Mesendoderm (in vitro differentiated cells): ENCODE results near the gene LIPT1.
A peak's percentile ranks its signal among the peaks of the same experiment; 100 is the strongest.

Experiments
- DNase-seq: peaks from one replicate; pipeline ENCODE4 v3.0.0; 2013
- H2AK5ac ChIP-seq: 2 replicates; pipeline ENCODE4 v1.6.1; 2013; ENCODE audit warnings: low read length, inconsistent platforms
- H2BK120ac ChIP-seq: 2 replicates; pipeline ENCODE4 v1.6.1; 2013; ENCODE audit warnings: low read depth, mild to moderate bottlenecking, low read length, moderate library complexity, mixed read lengths
- H2BK15ac ChIP-seq: replicated peaks from 2 replicates; pipeline ENCODE4 v1.6.1; 2013; ENCODE audit warnings: low read depth, mild to moderate bottlenecking, moderate library complexity
- H2BK5ac ChIP-seq: 2 replicates; pipeline ENCODE4 v1.6.1; 2013; ENCODE audit warnings: low read length, inconsistent platforms
- H3K18ac ChIP-seq: 2 replicates; pipeline ENCODE4 v1.6.1; 2013; ENCODE audit warnings: mild to moderate bottlenecking, low read length, mixed read lengths
- H3K23ac ChIP-seq: one replicate; pipeline ENCODE4 v1.6.1; 2013; ENCODE audit warnings: low read length
- H3K27ac ChIP-seq: 2 replicates; pipeline ENCODE4 v1.5.1; 2013; ENCODE audit warnings: low read depth, mild to moderate bottlenecking, inconsistent platforms, low read length, moderate library complexity
- H3K27me3 ChIP-seq: 2 replicates; pipeline ENCODE4 v1.6.1; 2013; ENCODE audit warnings: low read length, control low read depth, mild to moderate bottlenecking, inconsistent platforms; ENCODE audit not compliant: insufficient read depth, poor library complexity
- H3K36me3 ChIP-seq: 2 replicates; pipeline ENCODE4 v1.6.1; 2013; ENCODE audit warnings: low read length, inconsistent platforms; ENCODE audit not compliant: control insufficient read depth, insufficient read depth
- H3K4ac ChIP-seq: one replicate; pipeline ENCODE4 v1.6.1; 2013; ENCODE audit warnings: low read depth, mild to moderate bottlenecking, low read length, moderate library complexity
- H3K4me1 ChIP-seq: 2 replicates; pipeline ENCODE4 v1.6.1; 2013; ENCODE audit warnings: low read depth, low read length, inconsistent platforms; ENCODE audit not compliant: control insufficient read depth
- H3K4me2 ChIP-seq: 2 replicates; pipeline ENCODE4 v1.6.1; 2013; ENCODE audit warnings: low read length
- H3K4me3 ChIP-seq: 2 replicates; pipeline ENCODE4 v1.5.1; 2013; ENCODE audit warnings: mild to moderate bottlenecking, low read length
- H3K56ac ChIP-seq: one replicate; pipeline ENCODE4 v1.6.1; 2013; ENCODE audit warnings: low read length
- H3K79me1 ChIP-seq: 2 replicates; pipeline ENCODE4 v1.6.1; 2013; ENCODE audit warnings: low read length, inconsistent platforms
- H3K79me2 ChIP-seq: 2 replicates; pipeline ENCODE4 v1.6.1; 2013; ENCODE audit warnings: mild to moderate bottlenecking, low read length; ENCODE audit not compliant: control insufficient read depth, insufficient read depth
- H3K9ac ChIP-seq: 2 replicates; pipeline ENCODE4 v1.6.1; 2013; ENCODE audit warnings: low read length, inconsistent platforms
- H4K5ac ChIP-seq: one replicate; pipeline ENCODE4 v1.6.1; 2013; ENCODE audit warnings: low read length
- H4K8ac ChIP-seq: one replicate; pipeline ENCODE4 v1.6.1; 2013; ENCODE audit warnings: low read depth, mild to moderate bottlenecking, control low read depth, low read length, moderate library complexity
- WGBS: extraction: QIAGEN DNeasy Blood & Tissue Kit; methylation state at CpG from one replicate; pipeline ENCODE4 v1.1.7; 2013; ENCODE audit warnings: low lambda C conversion rate, missing lambda C conversion rate; ENCODE audit not compliant: insufficient coverage; ENCODE audit errors: extremely low coverage; 5-methylcytosine and 5-hydroxymethylcytosine counted together

The LIPT1 gene

DNA sequence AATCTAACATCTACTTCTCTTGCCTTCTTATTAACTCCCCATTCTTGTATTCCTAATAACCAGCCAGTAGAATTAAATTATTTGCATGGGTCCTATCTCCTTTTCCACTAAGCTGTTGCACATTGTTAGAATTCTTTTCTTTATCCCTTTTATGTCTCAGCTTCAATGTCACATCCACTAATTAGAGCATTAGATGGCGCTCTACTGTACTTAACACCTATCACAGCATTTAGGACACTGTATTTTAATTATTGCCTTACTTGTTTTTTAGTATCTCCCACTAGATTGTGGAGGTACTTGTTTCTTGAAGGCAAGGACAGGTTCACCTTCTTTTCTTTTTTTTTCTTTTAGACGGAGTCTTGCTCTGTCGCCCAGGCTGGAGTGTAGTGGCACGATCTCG is 3.8 kb downstream of the LIPT1 start:
- Histone ChIP-seq H2BK5ac (no peak overlapping the region), H3K56ac (no peak overlapping the region), H3K27me3 (no peaks in the 10 kb centered on the region), H3K4me2 (no peak overlapping the region), H3K79me1 (peaks cover 3% of the 10 kb centered on the region), H3K4me1 (peaks cover 5% of the 10 kb centered on the region), H2AK5ac (no peak overlapping the region), H4K8ac (no peak overlapping the region), H3K9ac (no peak overlapping the region), H2BK120ac (no peak overlapping the region), H4K5ac (no peak overlapping the region), H3K18ac (no peak overlapping the region), H3K36me3 (no peaks in the 10 kb centered on the region), H3K23ac (no peak overlapping the region), H3K4ac (no peak overlapping the region), H3K27ac (no peak overlapping the region), H3K4me3 (no peak overlapping the region), H3K79me2 (no peaks in the 10 kb centered on the region), H2BK15ac (no peak overlapping the region)
- WGBS: no CpG with 5 or more reads among the region's 5 CpGs
- DNase-seq: peak; percentile 33

GRCh38 chr2:99159594-99159993 is 4.8 kb downstream of the LIPT1 start:
- Histone ChIP-seq H3K9ac (no peak overlapping the region), H2BK5ac (no peak overlapping the region), H3K79me2 (no peaks in the 10 kb centered on the region), H3K56ac (no peak overlapping the region), H4K8ac (no peak overlapping the region), H4K5ac (no peak overlapping the region), H2AK5ac (no peak overlapping the region), H3K4me2 (no peak overlapping the region), H3K4me1 (peaks cover 5% of the 10 kb centered on the region), H3K36me3 (no peaks in the 10 kb centered on the region), H3K4ac (no peak overlapping the region), H2BK120ac (no peak overlapping the region), H3K4me3 (no peak overlapping the region), H3K27me3 (no peaks in the 10 kb centered on the region), H3K27ac (no peak overlapping the region), H3K79me1 (peaks cover 3% of the 10 kb centered on the region), H3K23ac (no peak overlapping the region), H3K18ac (no peak overlapping the region), H2BK15ac (no peak overlapping the region)
- DNase-seq: no peak
- WGBS: no CpG with 5 or more reads among the region's 4 CpGs

DNA sequence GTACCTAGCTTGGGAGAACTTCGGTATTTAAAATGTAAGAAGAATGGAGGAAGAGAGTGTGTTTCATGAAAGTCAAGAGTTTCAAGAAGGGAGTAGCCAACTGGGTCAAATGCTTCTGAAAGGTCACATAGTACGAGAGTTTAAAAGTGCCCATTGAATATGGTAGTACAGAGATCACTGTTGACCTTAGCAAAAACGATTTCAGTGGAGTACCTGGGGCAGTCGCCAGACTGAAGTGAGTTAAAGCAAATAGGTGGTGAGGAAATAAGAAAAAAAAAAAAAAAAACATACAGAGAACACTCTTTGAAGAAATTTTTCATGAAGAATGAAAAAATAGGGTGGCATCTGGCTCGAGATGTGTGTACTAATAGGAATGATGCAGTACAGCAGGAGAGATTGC is 11.5 kb downstream of the LIPT1 start:
- Histone ChIP-seq H3K79me1 (no peaks in the 10 kb centered on the region), H2BK15ac (no peak overlapping the region)

GRCh38 chr2:99169534-99169933 is 14.8 kb downstream of the LIPT1 start:
- no peak overlapping the region for H2AK5ac ChIP-seq
- no peak overlapping the region for H3K4ac ChIP-seq
- DNase-seq: no peak
- no peaks in the 10 kb centered on the region for H3K4me1 ChIP-seq
- no CpG with 5 or more reads among the region's 1 CpG for WGBS
- no peak overlapping the region for H3K23ac ChIP-seq
- H3K36me3 ChIP-seq: no peaks in the 10 kb centered on the region
- H2BK120ac ChIP-seq: no peak overlapping the region
- H3K9ac ChIP-seq: no peak overlapping the region
- no peak overlapping the region for H3K56ac ChIP-seq
- H3K79me1 ChIP-seq: no peaks in the 10 kb centered on the region
- H4K5ac ChIP-seq: no peak overlapping the region
- H2BK15ac ChIP-seq: no peak overlapping the region
- no peak overlapping the region for H3K18ac ChIP-seq
- H2BK5ac ChIP-seq: no peak overlapping the region
- H3K4me2 ChIP-seq: no peak overlapping the region
- no peak overlapping the region for H3K4me3 ChIP-seq
- no peak overlapping the region for H3K27ac ChIP-seq
- no peaks in the 10 kb centered on the region for H3K27me3 ChIP-seq
- no peak overlapping the region for H4K8ac ChIP-seq
- H3K79me2 ChIP-seq: no peaks in the 10 kb centered on the region

More for the DNA sequence above, 11.5 kb downstream of the LIPT1 start:
- WGBS: no CpG with 5 or more reads among the region's 5 CpGs
- H2BK120ac ChIP-seq: no peak overlapping the region
- no peak overlapping the region for H3K9ac ChIP-seq
- H3K18ac ChIP-seq: no peak overlapping the region
- H3K4me2 ChIP-seq: no peak overlapping the region
- no peak overlapping the region for H4K5ac ChIP-seq
- no peak overlapping the region for H2AK5ac ChIP-seq
- H4K8ac ChIP-seq: no peak overlapping the region
- no peak overlapping the region for H3K27ac ChIP-seq
- no peaks in the 10 kb centered on the region for H3K79me2 ChIP-seq
- no peak for DNase-seq
- H3K27me3 ChIP-seq: no peaks in the 10 kb centered on the region
- H3K4ac ChIP-seq: no peak overlapping the region
- no peak overlapping the region for H3K4me3 ChIP-seq
- no peak overlapping the region for H3K56ac ChIP-seq
- H3K36me3 ChIP-seq: no peaks in the 10 kb centered on the region
- H3K23ac ChIP-seq: no peak overlapping the region
- H2BK5ac ChIP-seq: no peak overlapping the region
- H3K4me1 ChIP-seq: no peaks in the 10 kb centered on the region

DNA sequence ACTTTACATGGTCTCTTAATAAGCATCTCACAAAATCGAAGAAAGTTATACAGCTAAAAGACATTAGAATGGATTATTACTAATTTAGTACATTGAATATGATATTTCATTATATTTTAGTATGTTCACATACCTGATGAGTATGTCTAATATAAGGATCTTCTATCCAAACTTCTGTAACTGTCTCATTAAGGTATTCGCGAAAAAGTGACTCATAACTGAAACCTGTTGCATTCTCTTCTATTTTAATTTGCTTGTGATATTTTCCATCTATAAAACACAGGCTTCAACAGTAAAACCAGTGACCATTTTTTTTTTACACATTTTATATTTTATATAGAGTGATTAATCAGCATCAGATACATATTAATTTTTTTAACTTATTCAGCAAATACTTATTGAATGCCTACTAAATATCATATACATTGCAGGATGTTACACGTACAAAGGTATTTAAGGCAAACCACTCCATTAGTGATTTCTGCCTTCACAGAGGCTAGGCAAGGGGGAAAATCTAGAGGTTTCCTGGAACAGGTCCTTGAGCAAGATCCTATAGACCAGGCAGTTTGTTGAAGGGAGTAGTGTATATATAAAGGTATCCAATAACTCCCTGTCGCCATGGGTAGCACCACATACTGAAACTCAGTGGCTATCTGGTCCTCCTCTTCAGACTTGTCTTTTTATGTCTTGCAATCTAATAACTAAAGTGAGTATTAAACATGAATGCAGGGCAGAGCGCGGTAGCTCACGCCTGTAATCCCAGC is 16.8 kb downstream of the LIPT1 start:
- Histone ChIP-seq H3K4me1 (no peaks in the 10 kb centered on the region), H3K4me3 (no peak overlapping the region), H3K9ac (no peak overlapping the region), H4K5ac (no peak overlapping the region), H3K36me3 (no peaks in the 10 kb centered on the region), H2BK15ac (no peak overlapping the region), H3K79me1 (no peaks in the 10 kb centered on the region), H3K56ac (no peak overlapping the region), H3K27ac (no peak overlapping the region), H3K18ac (no peak overlapping the region), H3K27me3 (no peaks in the 10 kb centered on the region), H3K4me2 (no peak overlapping the region), H2BK120ac (no peak overlapping the region), H3K4ac (no peak overlapping the region), H2AK5ac (no peak overlapping the region), H3K79me2 (no peaks in the 10 kb centered on the region), H3K23ac (no peak overlapping the region), H4K8ac (no peak overlapping the region), H2BK5ac (no peak overlapping the region)
- WGBS: no CpG with 5 or more reads among the region's 8 CpGs
- DNase-seq: no peak
